ENCODE data around the gene ACAA1.

DNA sequence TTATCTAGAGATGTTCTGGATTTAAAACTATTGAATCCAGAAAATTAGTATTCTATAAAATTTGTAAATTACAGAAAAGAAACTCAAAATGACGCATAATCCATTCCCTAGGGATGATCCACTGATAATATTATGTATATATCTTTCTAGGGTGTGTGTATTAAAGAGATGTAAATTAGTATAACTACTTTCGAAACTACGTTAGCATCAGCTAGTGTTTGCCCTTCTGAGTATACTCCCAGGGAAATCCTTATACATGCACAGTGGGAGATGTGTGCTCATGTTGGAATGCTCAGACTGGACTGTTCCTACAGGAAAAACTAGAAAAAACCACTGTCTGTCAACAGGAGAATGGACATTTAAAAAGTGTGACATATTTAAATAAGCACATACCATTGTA lies 36.4 kb downstream of the ACAA1 start:
- TF ChIP-seq, protein P1, sequence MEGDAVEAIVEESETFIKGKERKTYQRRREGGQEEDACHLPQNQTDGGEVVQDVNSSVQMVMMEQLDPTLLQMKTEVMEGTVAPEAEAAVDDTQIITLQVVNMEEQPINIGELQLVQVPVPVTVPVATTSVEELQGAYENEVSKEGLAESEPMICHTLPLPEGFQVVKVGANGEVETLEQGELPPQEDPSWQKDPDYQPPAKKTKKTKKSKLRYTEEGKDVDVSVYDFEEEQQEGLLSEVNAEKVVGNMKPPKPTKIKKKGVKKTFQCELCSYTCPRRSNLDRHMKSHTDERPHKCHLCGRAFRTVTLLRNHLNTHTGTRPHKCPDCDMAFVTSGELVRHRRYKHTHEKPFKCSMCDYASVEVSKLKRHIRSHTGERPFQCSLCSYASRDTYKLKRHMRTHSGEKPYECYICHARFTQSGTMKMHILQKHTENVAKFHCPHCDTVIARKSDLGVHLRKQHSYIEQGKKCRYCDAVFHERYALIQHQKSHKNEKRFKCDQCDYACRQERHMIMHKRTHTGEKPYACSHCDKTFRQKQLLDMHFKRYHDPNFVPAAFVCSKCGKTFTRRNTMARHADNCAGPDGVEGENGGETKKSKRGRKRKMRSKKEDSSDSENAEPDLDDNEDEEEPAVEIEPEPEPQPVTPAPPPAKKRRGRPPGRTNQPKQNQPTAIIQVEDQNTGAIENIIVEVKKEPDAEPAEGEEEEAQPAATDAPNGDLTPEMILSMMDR (IDR thresholded peaks at IDR 0.05) = no peak
- TF ChIP-seq POLR2AphosphoS5 (IDR thresholded peaks at IDR 0.05; ENCODE audit: low read depth, low read length) = no peak
- TF ChIP-seq SIN3A (IDR thresholded peaks at IDR 0.05; ENCODE audit: borderline replicate concordance, insufficient read depth, low read depth, low read length) = no peak
